H1 (cell line): ENCODE results near the gene JDP2. TPM values are rescaled to one million over a fixed set of nuclear protein-coding genes. Genes with fewer than 3 reads are reported as not detected.

Experiments used
- CTCF ChIA-PET: fragments of 300-600 bp; sonication (Branson Sonifier 250); formaldehyde crosslinking; loops from one replicate; lab custom pipeline; 2021; ENCODE audit not compliant: partially characterized antibody; lab: Charles Lee
- POLR2A ChIA-PET: fragments of 300-600 bp; sonication (Branson Sonifier 250); formaldehyde crosslinking; loops from one replicate; lab custom pipeline; 2021; ENCODE audit warnings: inconsistent platforms; ENCODE audit not compliant: partially characterized antibody; lab: Charles Lee
- DNase-seq, 2 experiments: peaks; one replicate each; pipeline versions ENCODE4 v3.0.0 to v3.0.0-alpha.2; 2010 to 2022; ENCODE audit warnings: low spot score in 2 of 2, low read depth in 1 of 2, mixed read lengths in 1 of 2
- FAIRE-seq: peaks from 2 replicates; lab custom pipeline; 2011; peaks lifted over from hg19 to GRCh38; lab: Jason Lieb, UNC
- H2AFZ ChIP-seq: 2 replicates; pipeline ENCODE4 v1.8.1; 2012; ENCODE audit warnings: low read length, inconsistent platforms
- H2AK5ac ChIP-seq: 2 replicates; pipeline ENCODE4 v1.6.1; 2013; ENCODE audit warnings: low read depth, low read length
- H2BK120ac ChIP-seq: replicated peaks from 2 replicates; pipeline ENCODE3; 2013; ENCODE audit warnings: low read depth, low read length, inconsistent platforms
- H2BK12ac ChIP-seq: 2 replicates; pipeline ENCODE4 v1.6.1; 2013; ENCODE audit warnings: low read depth, low read length
- H2BK15ac ChIP-seq: 2 replicates; pipeline ENCODE4 v1.6.1; 2013; ENCODE audit warnings: low read length
- H2BK20ac ChIP-seq: 2 replicates; pipeline ENCODE4 v1.6.1; 2013; ENCODE audit warnings: low read length
- H2BK5ac ChIP-seq: 2 replicates; pipeline ENCODE4 v1.6.1; 2013; ENCODE audit warnings: low read depth, low read length
- H3K14ac ChIP-seq: 2 replicates; pipeline ENCODE4 v1.6.1; 2013; ENCODE audit warnings: inconsistent platforms; ENCODE audit not compliant: insufficient read length
- H3K18ac ChIP-seq: 2 replicates; pipeline ENCODE4 v1.6.1; 2013; ENCODE audit warnings: low read length; ENCODE audit errors: extremely low read depth
- H3K23ac ChIP-seq: 2 replicates; pipeline ENCODE4 v1.6.1; 2013; ENCODE audit warnings: inconsistent platforms; ENCODE audit not compliant: insufficient read length
- H3K23me2 ChIP-seq: 2 replicates; pipeline ENCODE4 v1.6.1; 2013; ENCODE audit warnings: low read depth, low read length
- H3K27ac ChIP-seq: 2 replicates; pipeline ENCODE4 v1.6.1; 2011; ENCODE audit warnings: low read depth, low read length, inconsistent platforms
- H3K27me3 ChIP-seq, 4 experiments: replicated peaks in 1 of 4; 1 replicate in 1 of 4; 2 replicates in 3 of 4; pipeline versions ENCODE4 v1.6.1 to v1.8.1; 2011 to 2013; ENCODE audit warnings: low read length in 3 of 4, mild to moderate bottlenecking in 3 of 4, inconsistent platforms in 2 of 4, mixed read lengths in 2 of 4, moderate library complexity in 1 of 4; ENCODE audit not compliant: control insufficient read depth in 3 of 4, insufficient read depth in 3 of 4; ENCODE audit errors: extremely low read depth in 1 of 4
- H3K36me3 ChIP-seq, 4 experiments: 2 replicates each; pipeline versions ENCODE4 v1.6.1 to v1.8.1; 2011 to 2013; ENCODE audit warnings: mild to moderate bottlenecking in 4 of 4, low read length in 3 of 4, moderate library complexity in 2 of 4, control low read depth in 1 of 4, inconsistent platforms in 1 of 4; ENCODE audit not compliant: insufficient read depth in 4 of 4, control insufficient read depth in 2 of 4
- H3K4ac ChIP-seq: replicated peaks from 2 replicates; pipeline ENCODE3; 2013; ENCODE audit warnings: low read length, low read depth, mixed read lengths, inconsistent platforms; ENCODE audit not compliant: insufficient read length
- H3K4me1 ChIP-seq, 4 experiments: replicated peaks in 1 of 4; 1 replicate in 1 of 4; 2 replicates in 3 of 4; pipeline versions ENCODE4 v1.6.1 to v1.8.1; 2011 to 2013; ENCODE audit warnings: low read length in 3 of 4, inconsistent platforms in 2 of 4, mixed read lengths in 1 of 4; ENCODE audit not compliant: insufficient read depth in 4 of 4, control insufficient read depth in 3 of 4
- H3K4me2 ChIP-seq, 2 experiments: 2 replicates each; pipeline versions ENCODE4 v1.6.1 to v1.8.1; 2011 to 2013; ENCODE audit warnings: low read depth in 2 of 2, low read length in 2 of 2, control low read depth in 1 of 2, inconsistent platforms in 1 of 2, mild to moderate bottlenecking in 1 of 2; ENCODE audit not compliant: insufficient read depth in 1 of 2
- H3K4me3 ChIP-seq, 4 experiments: fragments of 200-600, 300-600 bp in 1 of 4; sonication (generic), shearing (Covaris generic), sonication (Bioruptor Twin) in 1 of 4; 2 replicates each; pipeline versions ENCODE4 v1.5.1 to v1.8.1; 2011 to 2016; ENCODE audit warnings: low read length in 4 of 4, low read depth in 3 of 4, control low read depth in 2 of 4, inconsistent platforms in 2 of 4, mild to moderate bottlenecking in 2 of 4, mixed read lengths in 1 of 4, moderate library complexity in 1 of 4; ENCODE audit not compliant: insufficient read depth in 2 of 4; ENCODE audit errors: extremely low read depth in 1 of 4
- H3K56ac ChIP-seq: replicated peaks from 2 replicates; pipeline ENCODE3; 2013; ENCODE audit warnings: low read depth, mild to moderate bottlenecking, mixed read lengths, low read length, inconsistent platforms; ENCODE audit not compliant: insufficient read length
- H3K79me1 ChIP-seq: 2 replicates; pipeline ENCODE4 v1.6.1; 2013; ENCODE audit warnings: low read depth, low read length, control low read depth
- H3K79me2 ChIP-seq, 2 experiments: 2 replicates each; pipeline versions ENCODE4 v1.6.1 to v1.8.1; 2012 to 2013; ENCODE audit warnings: low read length in 2 of 2, mild to moderate bottlenecking in 2 of 2, inconsistent platforms in 1 of 2; ENCODE audit not compliant: insufficient read depth in 2 of 2, control insufficient read depth in 1 of 2
- H3K9ac ChIP-seq, 4 experiments: replicated peaks in 1 of 4; 1 replicate in 1 of 4; 2 replicates in 3 of 4; pipeline versions ENCODE4 v1.6.1 to v1.8.1; 2011 to 2013; ENCODE audit warnings: low read depth in 3 of 4, low read length in 3 of 4, control low read depth in 2 of 4, mild to moderate bottlenecking in 2 of 4, moderate library complexity in 2 of 4, inconsistent platforms in 1 of 4; ENCODE audit errors: extremely low read depth in 1 of 4
- H3K9me3 ChIP-seq, 2 experiments: 2 replicates each; pipeline versions ENCODE4 v1.6.1 to v1.8.1; 2012 to 2013; ENCODE audit warnings: mild to moderate bottlenecking in 2 of 2, moderate library complexity in 2 of 2, control low read depth in 1 of 2, inconsistent platforms in 1 of 2, low read depth in 1 of 2, low read length in 1 of 2, mixed read lengths in 1 of 2; ENCODE audit not compliant: insufficient read depth in 2 of 2
- H4K20me1 ChIP-seq, 2 experiments: replicated peaks in 1 of 2; 2 replicates each; pipeline versions ENCODE3 to v1.8.1; 2011 to 2013; ENCODE audit warnings: inconsistent platforms in 2 of 2, low read length in 2 of 2, mild to moderate bottlenecking in 1 of 2; ENCODE audit not compliant: insufficient read depth in 2 of 2, control insufficient read depth in 1 of 2
- H4K5ac ChIP-seq: 2 replicates; pipeline ENCODE4 v1.6.1; 2013; ENCODE audit warnings: low read length, low read depth, mixed read lengths, inconsistent platforms; ENCODE audit not compliant: insufficient read length
- H4K8ac ChIP-seq: 2 replicates; pipeline ENCODE4 v1.8.0; 2013; ENCODE audit warnings: mild to moderate bottlenecking, moderate library complexity, low read length, inconsistent platforms; ENCODE audit not compliant: insufficient read depth; ENCODE audit errors: extremely low read depth
- H4K91ac ChIP-seq: replicated peaks from 2 replicates; pipeline ENCODE3; 2013; ENCODE audit warnings: low read length, mixed read lengths, inconsistent platforms; ENCODE audit not compliant: insufficient read length
- CHD1 ChIP-seq: IDR thresholded peaks from 2 replicates; pipeline ENCODE4 v1.6.1; 2012; ENCODE audit warnings: low read depth, low read length, improper control_type of control experiment
- SIN3A ChIP-seq, 2 experiments: IDR thresholded peaks in 1 of 2; conservative IDR thresholded peaks in 1 of 2; 2 replicates each; pipeline ENCODE4 v1.6.1; 2011 to 2012; ENCODE audit warnings: low read length in 2 of 2, improper control_type of control experiment in 1 of 2, low read depth in 1 of 2, mild to moderate bottlenecking in 1 of 2
- WGBS, 2 experiments: shearing (Covaris generic) in 1 of 2; methylation state at CpG; one replicate each; pipeline versions ENCODE4 v1.1.6 to v1.1.7; 2013 to 2015; ENCODE audit warnings: low lambda C conversion rate in 2 of 2, mixed read lengths in 2 of 2, inconsistent platforms in 1 of 2, low coverage in 1 of 2, missing lambda C conversion rate in 1 of 2; ENCODE audit not compliant: insufficient replicate concordance in 2 of 2, insufficient coverage in 1 of 2, insufficient read length in 1 of 2; ENCODE audit errors: extremely low coverage in 1 of 2, missing lambda C conversion rate in 1 of 2; 5-methylcytosine and 5-hydroxymethylcytosine counted together
- polyA plus RNA-seq, 7 experiments: library from polyadenylated mRNA; depleted of rRNA in 3 of 7; stranded (reverse) in 5 of 7; unstranded in 2 of 7; fragments of >200 nt in 5 of 7; fragments of 200-250 nt in 2 of 7; gene quantifications; 1 replicate in 5 of 7; 2 replicates in 1 of 7; 4 replicates in 1 of 7; pipeline versions ENCODE4 v1.2.1 to v1.2.3, GENCODE V29; 2011 to 2013; ENCODE audit warnings: missing spikeins in 2 of 7, mixed read lengths in 2 of 7
- total RNA-seq: library from RNA; stranded (reverse); fragmentation: NEBNext Ultra II Directional; extraction: Animal tissue kit (Norgen Biotek cat#: 25700); gene quantifications from 2 replicates; pipeline ENCODE4 v1.2.1, GENCODE V29; 2021

The JDP2 gene
- total and polyA plus RNA-seq, 2 of the 8 experiments (the other 6 are each of a cell fraction or from before 2014, with no cell fraction given) = 8.9 to 27.2 TPM

GRCh38 chr14:75492832-75493591, 65.2 kb downstream of the JDP2 start:
- Histone ChIP-seq H3K4me1 (no peaks in the 10 kb centered on the region), H3K4ac (no peak overlapping the region), H3K4me2 (no peak overlapping the region), H2AK5ac (no peak overlapping the region), H2AFZ (no peak overlapping the region), H3K23me2 (no peaks in the 10 kb centered on the region), H3K56ac (no peak overlapping the region), H2BK15ac (no peak overlapping the region), H3K18ac (no peak overlapping the region; the same call in 1 of the 2 replicates), H3K9me3 (no peaks in the 10 kb centered on the region), H3K36me3 (no peaks in the 10 kb centered on the region), H2BK5ac (no peak overlapping the region), H3K79me1 (no peaks in the 10 kb centered on the region), H2BK12ac (no peak overlapping the region), H3K27ac (no peak overlapping the region), H4K8ac (no peak overlapping the region), H3K27me3 (no peaks in the 10 kb centered on the region; a peak in 1 of 7 replicates), H4K20me1 (no peaks in the 10 kb centered on the region), H2BK120ac (no peak overlapping the region), H3K14ac (no peak overlapping the region), H4K5ac (no peak overlapping the region), H4K91ac (no peak overlapping the region), H2BK20ac (no peak overlapping the region), H3K9ac (no peak overlapping the region), H3K4me3 (no peak overlapping the region), H3K23ac (no peak overlapping the region), H3K79me2 (no peaks in the 10 kb centered on the region)
- ChIA-PET POLR2A (interaction anchor here (0.6 kb wide), 1 partner anchor 41 kb away, joined by 3 read pairs; no protein-coding TSS in a partner anchor), CTCF (interaction anchor here (0.8 to 8.0 kb wide), 13 partner anchors 10 to 195 kb away, joined by 3 to 184 read pairs (median 4); no protein-coding TSS in a partner anchor)
- DNase-seq (peak in 1 of 2 experiments; percentile 34), FAIRE-seq (no peak)
- 85% methylated on average over 9 of the region's 9 CpGs; no CpG with 5 or more reads in 1 of the 2 experiments for WGBS, 2 experiments
- TF ChIP-seq CHD1 (no peak), SIN3A (conservative IDR thresholded peaks at IDR 0.05 in 1 of 2, IDR thresholded peaks at IDR 0.05 in 1 of 2; ENCODE audit: low read depth in 1 of 2, low read length in 2 of 2) (no peak)
